Activated naive CD4-positive, alpha-beta T cell (primary cell): ENCODE measurements around the gene CEP78.
A peak's percentile ranks its signal among the peaks of the same experiment; 100 is the strongest.
"Not testable (repeated sequence)": the region's sequence is repeated elsewhere in the genome, so short reads cannot be mapped to it uniquely, and the experiment has no call there.

Source experiments
- DNase-seq, 4 experiments: peaks; one replicate each; lab custom pipeline; 2025; lab: John Stamatoyannopoulos, UW

CEP78 gene

DNA sequence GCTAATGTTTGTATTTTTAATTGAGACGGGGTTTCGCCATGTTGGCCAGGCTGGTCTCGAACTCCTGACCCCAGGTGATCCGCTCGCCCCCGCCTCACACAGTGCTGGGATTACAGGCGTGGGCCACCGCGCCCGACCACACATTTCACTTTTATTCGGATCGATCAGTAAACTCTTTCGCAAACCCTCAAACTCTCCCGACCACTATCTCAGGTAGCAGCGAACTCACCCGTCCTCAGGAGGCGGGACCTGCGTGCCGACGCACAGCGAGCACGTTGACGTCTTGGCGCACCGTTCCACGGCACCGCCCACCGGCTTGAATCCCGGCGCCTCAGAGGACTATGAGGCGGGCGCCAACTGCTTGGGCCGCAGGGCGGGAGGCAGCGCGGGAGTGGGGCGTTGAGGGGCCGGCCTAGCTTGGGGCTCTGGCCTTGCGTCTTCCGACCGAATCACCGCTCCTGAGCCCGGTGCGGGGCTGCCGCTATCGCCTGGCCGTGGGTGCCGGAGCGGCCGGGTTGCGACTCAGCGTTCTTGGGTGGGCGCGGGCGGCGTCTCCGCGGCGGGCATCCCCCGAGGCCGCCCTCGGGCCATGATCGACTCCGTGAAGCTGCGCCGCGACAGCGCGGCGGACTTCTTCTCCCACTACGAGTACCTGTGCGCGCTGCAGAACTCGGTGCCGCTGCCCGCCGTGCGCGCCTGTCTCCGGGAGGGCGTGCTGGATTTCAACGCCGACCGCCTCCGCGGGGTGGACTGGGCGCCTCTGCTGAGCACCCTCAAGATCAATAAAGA, at the start of gene CEP78:
Gene CEP78 (plus strand): TSS at position 314 of the 789 bp plus-strand sequence. CDS start 276 bp downstream, at position 590.
- peak; percentile 39 to 76 (median 66) for DNase-seq

- DNase-seq: no peak
These were observed 48.0 kb upstream of the CEP78 start for GRCh38 chr9:78187763-78188484.

DNA sequence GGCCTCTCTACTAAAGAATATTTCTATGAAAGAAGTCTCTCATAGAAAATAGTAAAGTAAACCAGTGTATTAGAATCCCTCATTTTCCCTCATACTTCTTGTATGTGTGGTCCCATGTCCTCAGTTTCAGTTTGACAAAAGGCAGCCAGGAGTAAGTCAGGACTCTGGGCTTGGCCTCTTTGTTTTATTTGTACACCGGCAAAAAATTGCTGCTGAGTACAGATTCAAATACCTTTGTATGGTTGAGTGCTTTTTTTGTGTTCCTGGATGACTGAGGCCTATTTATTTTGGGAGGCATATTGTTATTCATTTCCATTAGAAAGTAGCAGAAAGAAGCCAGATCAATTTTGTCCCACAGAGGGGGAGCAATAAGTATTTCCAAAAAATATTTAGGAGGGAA, 47.3 kb upstream of the CEP78 start:
- DNase-seq: no peak

DNA sequence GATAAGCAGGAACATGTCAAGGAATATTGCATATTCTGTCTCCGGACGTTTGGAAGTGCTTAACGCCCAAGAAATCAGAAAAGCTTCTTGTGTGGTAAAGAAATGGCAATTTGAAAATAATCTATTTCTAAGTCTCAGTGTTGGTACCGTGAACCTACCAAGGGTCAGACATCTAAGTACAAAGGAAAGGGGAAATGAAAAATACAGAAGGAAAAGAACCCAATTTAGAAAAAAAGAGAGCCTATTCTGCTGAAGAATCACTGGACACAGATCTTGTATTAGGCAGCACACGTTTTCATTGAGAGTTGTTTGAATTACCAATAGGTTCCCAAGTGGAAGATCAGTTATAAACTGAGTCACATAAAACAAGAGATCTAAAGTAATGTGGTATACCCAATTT, 46.9 kb upstream of the CEP78 start:
- DNase-seq: no peak

DNA sequence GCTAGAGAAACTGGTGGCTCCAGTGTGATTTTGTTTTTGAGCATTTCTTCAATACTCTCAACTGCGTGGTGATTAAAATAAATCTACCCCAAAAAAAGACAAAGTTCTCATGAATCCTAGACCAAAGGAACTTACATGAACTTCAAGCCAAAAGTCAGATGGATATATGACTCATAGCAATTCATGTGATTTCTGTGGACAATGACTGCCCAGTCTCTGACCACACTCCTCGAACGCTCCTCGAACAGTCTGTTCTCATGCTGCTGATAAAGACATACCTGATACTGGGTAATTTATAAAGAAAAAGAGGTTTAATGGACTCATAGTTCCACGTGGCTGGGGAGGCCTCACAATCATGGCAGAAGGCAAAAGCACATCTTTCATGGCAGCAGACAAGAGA, 46.4 kb upstream of the CEP78 start:
- no peak for DNase-seq

- DNase-seq: no peak
These were observed 43.9 kb upstream of the CEP78 start for GRCh38 chr9:78191931-78192330.

DNA sequence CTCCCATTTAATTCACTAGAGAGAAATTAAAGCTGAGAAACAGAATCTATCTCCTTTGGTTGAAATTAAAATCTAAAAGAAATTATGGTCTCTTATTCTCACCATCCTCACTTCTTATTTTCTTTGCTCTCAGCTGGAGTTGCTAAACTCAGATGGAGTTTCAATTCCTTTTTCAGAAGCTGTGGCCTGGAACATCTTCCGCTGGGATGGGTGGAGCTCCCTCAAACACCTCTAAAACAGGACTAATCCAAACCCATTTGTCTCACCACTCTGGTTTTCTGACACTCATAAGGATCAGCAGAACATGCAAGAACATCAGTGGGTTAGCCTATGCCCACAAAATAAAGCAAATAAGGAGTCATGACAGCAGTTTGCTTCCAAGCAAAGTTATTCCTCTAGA, 39.6 kb upstream of the CEP78 start:
- no peak for DNase-seq

DNA sequence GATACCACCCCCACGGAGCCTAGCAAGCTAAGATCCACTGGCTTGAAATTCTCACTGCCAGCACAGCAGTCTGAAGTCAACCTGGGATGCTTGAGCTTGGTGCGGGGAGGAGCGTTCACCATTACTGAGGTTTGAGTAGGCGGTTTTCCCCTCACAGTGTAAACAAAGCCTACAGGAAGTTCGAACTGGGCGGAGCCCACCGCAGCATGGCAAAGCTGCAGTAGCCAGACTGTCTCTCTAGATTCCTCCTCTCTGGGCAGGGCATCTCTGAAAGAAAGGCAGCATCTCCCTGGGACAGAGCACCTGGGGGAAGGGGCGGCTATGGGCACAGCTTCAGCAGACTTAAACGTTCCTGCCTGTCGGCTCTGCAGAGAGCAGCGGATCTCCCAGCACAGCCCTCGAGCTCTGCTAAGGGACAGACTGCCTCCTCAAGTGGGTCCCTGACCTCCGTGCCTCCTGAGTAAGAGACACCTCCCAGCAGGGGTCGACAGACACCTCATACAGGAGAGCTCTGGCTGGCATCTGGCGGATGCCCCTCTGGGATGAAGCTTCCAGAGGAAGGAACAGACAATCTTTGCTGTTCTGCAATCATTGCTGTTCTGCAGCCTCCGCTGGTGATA, 34.6 kb upstream of the CEP78 start:
- DNase-seq: peak in 2 of 4 experiments; percentile 65

DNA sequence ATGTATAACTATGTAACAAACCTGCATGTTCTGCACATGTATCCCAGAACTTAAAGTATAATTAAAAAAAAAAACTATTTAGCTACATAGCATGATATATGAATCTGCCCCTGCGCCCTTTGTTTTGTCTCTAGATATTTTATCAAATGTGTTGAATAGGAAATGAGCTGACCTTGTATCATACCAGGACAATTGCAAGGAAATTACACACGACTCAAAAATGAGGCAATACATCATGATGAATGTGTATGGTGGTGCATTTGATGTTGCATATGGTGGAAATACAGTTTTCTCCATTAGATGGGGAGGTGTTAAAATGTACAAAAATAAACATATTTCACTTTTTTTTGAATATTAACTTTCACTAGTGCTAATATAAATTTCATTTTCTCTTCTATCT, 28.6 kb upstream of the CEP78 start:
- DNase-seq: no peak

- no peak for DNase-seq
These were observed 28.0 kb upstream of the CEP78 start for GRCh38 chr9:78207901-78208300.

- no peak for DNase-seq
These were observed 26.7 kb upstream of the CEP78 start for GRCh38 chr9:78209127-78209526.

- no peak for DNase-seq
These were observed 25.0 kb upstream of the CEP78 start for GRCh38 chr9:78210841-78211301.

GRCh38 chr9:78212868-78213267, 23.0 kb upstream of the CEP78 start:
- DNase-seq: no peak

GRCh38 chr9:78213712-78214111, 22.2 kb upstream of the CEP78 start:
- DNase-seq: no peak

DNA sequence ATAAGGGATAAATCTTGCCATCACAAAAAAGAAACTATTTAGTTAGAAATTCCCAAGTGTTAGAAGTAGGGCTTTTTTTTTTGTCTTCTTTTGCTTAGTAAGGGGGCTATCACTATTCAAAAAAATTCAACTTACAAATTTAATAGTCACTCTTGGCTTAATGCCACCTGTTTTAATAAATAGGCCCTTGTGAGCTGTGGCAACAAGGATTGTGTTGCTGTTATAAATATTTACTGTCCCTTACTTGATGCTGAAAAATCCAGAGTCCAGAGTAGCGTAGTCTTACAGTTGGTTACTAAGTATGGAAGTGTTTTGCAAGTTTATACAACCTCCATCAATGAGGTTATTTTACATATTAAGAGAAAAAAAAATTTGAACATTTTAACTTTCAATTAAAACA, 21.4 kb upstream of the CEP78 start:
- DNase-seq: no peak

DNA sequence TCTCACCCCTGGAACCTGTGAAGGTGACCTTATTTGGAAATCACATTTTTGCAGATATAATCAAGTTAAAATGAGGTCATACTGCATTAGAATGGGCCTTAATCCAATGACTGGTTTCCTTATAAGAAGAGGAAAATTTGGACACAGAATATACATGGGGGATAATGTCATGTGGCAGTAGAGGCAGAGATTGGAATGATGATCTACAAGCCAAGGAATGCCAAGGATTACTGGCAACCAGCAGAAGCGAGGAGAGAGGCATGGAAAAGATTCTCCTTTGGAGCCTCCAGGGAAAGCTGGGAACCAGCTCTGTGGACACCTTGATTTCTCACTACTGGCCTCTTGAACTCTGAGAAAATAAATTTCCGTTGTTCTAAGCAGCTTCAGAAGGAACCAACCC, 20.2 kb upstream of the CEP78 start:
- no peak for DNase-seq

DNA sequence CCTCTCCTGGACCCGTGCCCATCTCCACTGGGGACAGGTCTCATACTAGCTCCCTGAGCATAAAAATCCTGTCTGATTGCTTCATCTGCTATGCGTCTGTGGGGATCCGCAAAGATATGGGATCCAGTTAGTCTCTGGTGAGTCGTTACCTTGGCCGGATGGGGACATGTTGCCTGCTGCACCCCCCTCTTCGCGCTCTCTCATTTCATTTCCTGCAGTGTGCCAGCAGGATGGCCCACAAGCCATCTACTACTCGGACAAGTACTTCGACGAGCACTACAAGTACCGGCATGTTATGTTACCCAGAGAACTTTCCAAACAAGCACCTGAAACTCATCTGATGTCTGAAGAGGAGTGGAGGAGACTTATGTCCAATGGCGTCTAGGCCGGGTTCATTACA, 17.0 kb upstream of the CEP78 start:
- no peak for DNase-seq

GRCh38 chr9:78221425-78221824, 14.4 kb upstream of the CEP78 start:
- DNase-seq: no peak

GRCh38 chr9:78221841-78222240, 14.0 kb upstream of the CEP78 start:
- not testable (repeated sequence) for DNase-seq

- no peak for DNase-seq
These were observed 5.1 kb upstream of the CEP78 start for GRCh38 chr9:78230761-78231160.

- DNase-seq: not testable (repeated sequence)
These were observed 3.4 kb upstream of the CEP78 start for GRCh38 chr9:78232471-78232870.

DNA sequence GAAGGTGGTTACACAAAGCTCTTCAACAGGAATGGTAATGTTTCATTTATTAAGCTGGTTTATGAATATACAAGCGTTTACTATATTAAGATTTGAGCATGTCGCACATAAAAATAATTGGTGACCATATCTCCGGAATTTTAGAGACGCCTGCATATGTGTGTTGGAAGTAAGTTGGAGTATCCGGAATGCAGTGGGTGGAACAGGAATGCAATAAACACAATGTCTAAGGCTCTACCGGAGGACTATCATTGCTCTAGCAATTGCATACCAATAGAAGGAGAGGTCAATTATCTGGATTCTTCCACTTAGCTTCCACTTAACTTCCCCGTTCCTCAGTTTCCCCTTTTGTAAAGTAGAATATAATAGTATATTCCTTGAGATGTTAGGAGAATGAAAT, 1.1 kb upstream of the CEP78 start:
- no peak for DNase-seq

DNA sequence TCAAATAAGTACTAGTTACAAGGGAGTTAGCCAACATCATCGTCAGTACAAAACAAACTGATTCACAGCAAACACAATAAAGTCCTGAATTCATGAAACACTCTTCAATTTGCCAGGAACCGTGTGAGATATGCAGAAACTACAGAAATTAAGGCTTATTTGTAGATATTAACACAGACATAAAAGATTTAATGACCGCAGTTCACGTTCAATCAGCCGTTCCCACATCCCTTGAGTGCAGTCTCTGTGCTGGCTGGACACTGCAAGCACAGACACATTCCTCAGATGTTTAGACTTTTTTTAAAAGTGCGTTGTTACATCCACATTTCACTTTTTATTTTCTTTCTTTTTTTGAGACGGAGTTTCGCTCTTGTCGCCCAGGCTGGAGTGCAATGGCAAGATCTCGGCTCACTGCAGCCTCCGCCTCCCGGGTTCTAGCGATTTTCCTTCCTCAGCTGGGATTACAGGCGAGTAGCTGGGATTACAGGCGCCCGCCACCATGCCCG, 566 bp upstream of the CEP78 start:
- DNase-seq: no peak
